HEK293T (cell line): Measurements from ENCODE around the gene L3MBTL4.
"Not testable (repeated sequence)": the region's sequence is repeated elsewhere in the genome, so short reads cannot be mapped to it uniquely, and the experiment has no call there.

Experiments used
- CTCF ChIA-PET: fragments of 350-600 bp; formaldehyde crosslinking; extraction: SDS; loops from one replicate; lab custom pipeline; 2021; ENCODE audit warnings: antibody characterized with exemption, inconsistent platforms; lab: Yijun Ruan, JAX
- POLR2A ChIA-PET: fragments of 350-600 bp; formaldehyde crosslinking; extraction: SDS; loops from one replicate; lab custom pipeline; 2020; ENCODE audit warnings: antibody characterized with exemption, inconsistent platforms; lab: Yijun Ruan, JAX
- DNase-seq: peaks from one replicate; pipeline ENCODE4 v3.0.0; 2012; ENCODE audit warnings: mixed read lengths; ENCODE audit errors: extremely low spot score
- ARNT ChIP-seq: fragments of 450-650 bp; IDR thresholded peaks from 2 replicates; pipeline ENCODE4 v1.6.1; 2017; ENCODE audit warnings: mild to moderate bottlenecking
- BHLHE40 ChIP-seq: fragments of 450-650 bp; IDR thresholded peaks from 2 replicates; pipeline ENCODE4 v1.6.1; 2016; ENCODE audit warnings: mild to moderate bottlenecking, moderate library complexity, borderline replicate concordance
- CTBP1 ChIP-seq: fragments of 450-650 bp; IDR thresholded peaks from 2 replicates; pipeline ENCODE4 v1.6.1; 2016; ENCODE audit warnings: borderline replicate concordance
- ELF4 ChIP-seq: fragments of 450-650 bp; IDR thresholded peaks from 2 replicates; pipeline ENCODE4 v1.6.1; 2017; ENCODE audit warnings: antibody characterized with exemption
- FOXA1 ChIP-seq: fragments of 450-650 bp; IDR thresholded peaks from 2 replicates; pipeline ENCODE4 v1.6.1; 2016; ENCODE audit warnings: mild to moderate bottlenecking
- FOXK2 ChIP-seq: fragments of 450-650 bp; IDR thresholded peaks from 2 replicates; pipeline ENCODE4 v1.6.1; 2016; ENCODE audit warnings: mild to moderate bottlenecking
- FOXM1 ChIP-seq: fragments of 450-650 bp; IDR thresholded peaks from 2 replicates; pipeline ENCODE4 v1.6.1; 2017; ENCODE audit warnings: mild to moderate bottlenecking, borderline replicate concordance
- HDGF ChIP-seq: fragments of 450-650 bp; IDR thresholded peaks from 2 replicates; pipeline ENCODE4 v1.6.1; 2017; ENCODE audit warnings: antibody characterized with exemption, borderline replicate concordance
- L3MBTL2 ChIP-seq: fragments of 450-650 bp; conservative IDR thresholded peaks from 2 replicates; pipeline ENCODE4 v1.6.1; 2016; ENCODE audit warnings: mild to moderate bottlenecking
- LEF1 ChIP-seq: fragments of 450-650 bp; IDR thresholded peaks from 2 replicates; pipeline ENCODE4 v1.6.1; 2017; ENCODE audit warnings: mild to moderate bottlenecking, borderline replicate concordance
- NFRKB ChIP-seq: fragments of 450-650 bp; IDR thresholded peaks from 2 replicates; pipeline ENCODE4 v1.6.1; 2016; ENCODE audit warnings: mild to moderate bottlenecking, moderate library complexity
- PKNOX1 ChIP-seq: fragments of 450-650 bp; IDR thresholded peaks from 2 replicates; pipeline ENCODE4 v1.6.1; 2016
- SP1 ChIP-seq: fragments of 450-650 bp; IDR thresholded peaks from 2 replicates; pipeline ENCODE4 v1.6.1; 2017
- SUZ12 ChIP-seq: fragments of 450-650 bp; IDR thresholded peaks from 2 replicates; pipeline ENCODE4 v1.6.1; 2016; ENCODE audit warnings: mild to moderate bottlenecking
- TARDBP ChIP-seq: fragments of 450-650 bp; IDR thresholded peaks from 2 replicates; pipeline ENCODE4 v1.6.1; 2016
- ZNF384 ChIP-seq: fragments of 450-650 bp; IDR thresholded peaks from 2 replicates; pipeline ENCODE4 v1.6.1; 2016

Gene L3MBTL4

DNA sequence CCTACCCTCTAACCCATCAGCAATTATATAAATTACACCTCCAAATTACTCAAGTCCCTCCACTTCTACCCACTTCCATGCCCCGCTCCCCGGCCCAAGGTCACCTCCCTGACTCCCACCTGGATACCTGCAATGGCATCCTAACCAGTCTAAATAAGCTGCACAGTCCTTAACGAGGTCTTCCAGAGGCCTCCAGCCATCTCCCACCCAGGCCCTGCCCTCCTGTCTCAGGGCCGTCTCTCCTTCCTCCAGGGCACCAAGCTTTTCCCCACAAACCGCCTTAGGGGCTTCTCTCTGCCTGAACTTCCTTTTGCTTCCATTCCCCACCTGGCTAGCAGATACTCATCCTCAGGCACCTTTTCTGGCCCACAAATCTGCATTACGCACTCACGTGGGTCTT, 4.8 kb downstream of the L3MBTL4 start:
- ChIA-PET CTCF (no interaction called here), POLR2A (no interaction called here)
- DNase-seq, result no peak
- TF ChIP-seq SUZ12, result no peak
- TF ChIP-seq FOXA1, result no peak
- TF ChIP-seq LEF1, result no peak
- no peak for TF ChIP-seq SP1
- no peak for TF ChIP-seq ELF4
- no peak for TF ChIP-seq ARNT
- TF ChIP-seq L3MBTL2, result no peak
- TF ChIP-seq HDGF, result no peak
- no peak for TF ChIP-seq NFRKB
- TF ChIP-seq ZNF384, result no peak
- no peak for TF ChIP-seq PKNOX1
- TF ChIP-seq BHLHE40, result no peak
- TF ChIP-seq FOXM1, result no peak

DNA sequence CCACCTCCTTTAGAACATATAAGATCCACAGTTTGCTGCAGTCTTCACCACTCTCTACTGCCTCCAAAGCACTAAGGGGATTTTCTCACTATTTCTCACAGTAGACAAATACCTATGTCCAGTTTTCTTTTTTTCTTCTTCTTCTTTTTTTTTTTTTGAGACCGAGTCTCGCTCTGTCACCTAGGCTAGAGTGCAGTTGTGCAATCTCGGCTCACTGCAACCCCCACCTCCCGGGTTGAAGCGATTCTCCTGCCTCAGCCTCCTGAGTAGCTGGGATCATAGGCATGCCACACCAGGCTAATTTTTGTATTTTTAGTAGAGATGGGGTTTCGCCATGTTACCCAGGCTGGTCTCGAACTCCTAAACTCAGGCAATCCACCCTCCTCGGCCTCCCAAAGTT, 6.2 kb downstream of the L3MBTL4 start:
- POLR2A ChIA-PET, DNase-seq, CTCF ChIA-PET: not testable (repeated sequence)

GRCh38 chr18:6406910-6407470, 7.7 kb downstream of the L3MBTL4 start:
- DNase-seq, result no peak
- POLR2A ChIA-PET, result no interaction called here
- TF ChIP-seq SP1, result no peak
- TF ChIP-seq L3MBTL2, result no peak
- TF ChIP-seq TARDBP, result no peak
- no peak for TF ChIP-seq LEF1
- TF ChIP-seq FOXK2, result no peak
- no peak for TF ChIP-seq ELF4
- no peak for TF ChIP-seq SUZ12
- TF ChIP-seq FOXA1, result no peak
- TF ChIP-seq BHLHE40, result no peak
- no peak for TF ChIP-seq NFRKB
- no peak for TF ChIP-seq PKNOX1
- TF ChIP-seq ARNT, result no peak
- no peak for TF ChIP-seq HDGF
- CTCF ChIA-PET, result no interaction called here

DNA sequence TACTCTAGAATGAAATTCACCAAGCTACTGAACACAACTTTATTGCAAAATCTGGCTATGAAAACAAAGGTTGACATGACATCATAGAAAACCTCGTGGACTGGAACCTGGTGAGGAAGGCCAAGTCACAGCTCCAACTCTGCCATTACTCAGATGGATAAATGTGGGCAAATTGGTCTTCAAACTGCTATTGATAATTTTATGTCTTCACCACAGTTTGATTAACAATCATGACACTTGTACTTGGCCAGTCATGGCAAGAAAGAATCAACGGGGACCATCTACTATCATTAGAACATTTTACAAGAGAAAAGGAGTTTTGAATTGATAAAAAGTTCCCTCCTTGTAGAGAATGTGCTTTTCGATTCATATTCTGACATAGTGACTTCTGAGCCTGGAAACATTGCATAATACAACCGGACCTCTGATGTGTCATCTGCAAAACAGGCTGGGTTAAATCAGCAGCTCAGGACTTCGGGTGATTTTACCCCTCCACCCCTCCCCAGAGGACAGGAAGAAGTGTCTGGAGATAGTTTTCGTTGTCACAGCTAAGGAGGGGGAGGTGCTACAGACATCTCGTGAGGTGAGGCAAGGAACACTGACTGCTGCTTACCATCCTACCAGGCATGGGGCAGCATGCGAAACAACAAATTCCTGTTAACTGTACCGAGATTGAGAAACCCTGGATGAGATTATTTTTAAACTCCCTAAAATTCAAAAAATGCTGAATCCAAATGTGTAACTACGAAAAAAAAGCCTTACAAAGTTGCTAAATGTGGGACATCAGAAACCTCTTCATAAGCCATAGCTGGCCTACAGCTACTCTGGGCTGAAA, 8.4 kb downstream of the L3MBTL4 start:
- no peak for TF ChIP-seq TARDBP
- TF ChIP-seq PKNOX1, result no peak
- no peak for TF ChIP-seq ZNF384
- TF ChIP-seq FOXM1, result no peak
- TF ChIP-seq FOXA1, result no peak
- no peak for TF ChIP-seq ARNT
- no peak for TF ChIP-seq BHLHE40
- TF ChIP-seq ELF4, result no peak
- TF ChIP-seq SUZ12, result no peak
- no peak for TF ChIP-seq HDGF
- no peak for TF ChIP-seq SP1
- TF ChIP-seq LEF1, result no peak
- DNase-seq, result no peak
- POLR2A ChIA-PET, result no interaction called here
- CTCF ChIA-PET, result no interaction called here

GRCh38 chr18:6405237-6406074, 9.3 kb downstream of the L3MBTL4 start:
- TF ChIP-seq ELF4 (no peak), ZNF384 (no peak), NFRKB (no peak), TARDBP (no peak), PKNOX1 (no peak), FOXK2 (no peak), CTBP1 (no peak)
- no peak for DNase-seq
- POLR2A ChIA-PET, result no interaction called here

More at GRCh38 chr18:6405237-6406074, 9.3 kb downstream of the L3MBTL4 start:
- CTCF ChIA-PET, result no interaction called here
